ENCODE data around the gene C5AR2.

The C5AR2 gene

DNA sequence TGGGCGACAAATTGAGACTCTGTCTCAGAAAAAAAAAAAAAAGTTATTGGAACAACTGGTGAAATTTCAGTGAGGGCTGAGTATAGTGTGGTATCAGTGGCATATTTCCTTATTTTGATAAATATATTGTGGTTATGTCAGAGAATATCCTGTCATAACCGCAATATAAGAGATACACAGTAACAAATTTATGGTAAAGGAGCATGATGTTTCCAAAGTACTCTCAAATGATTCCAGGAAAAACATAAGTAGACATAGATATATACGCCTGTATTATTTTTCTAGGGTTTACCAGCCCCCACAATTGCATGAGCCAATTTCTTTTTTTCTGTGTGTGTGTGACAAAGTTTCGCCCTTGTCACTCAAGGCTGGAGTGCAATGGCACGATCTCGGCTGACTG lies 28.0 kb upstream of the C5AR2 start:
- Histone ChIP-seq H3K27me3 (ENCODE audit: insufficient read depth, low read depth, severe bottlenecking) (no peaks in the 10 kb centered on the region), H3K9me3 (ENCODE audit: severe bottlenecking) (no peaks in the 10 kb centered on the region), H3K27ac (no peak overlapping the region), H3K4me3 (ENCODE audit: low read depth, low read length) (no peak overlapping the region), H3K36me3 (peaks cover under 1% of the 10 kb centered on the region; the same call in 1 of the 2 replicates)
- TF ChIP-seq, protein P1, sequence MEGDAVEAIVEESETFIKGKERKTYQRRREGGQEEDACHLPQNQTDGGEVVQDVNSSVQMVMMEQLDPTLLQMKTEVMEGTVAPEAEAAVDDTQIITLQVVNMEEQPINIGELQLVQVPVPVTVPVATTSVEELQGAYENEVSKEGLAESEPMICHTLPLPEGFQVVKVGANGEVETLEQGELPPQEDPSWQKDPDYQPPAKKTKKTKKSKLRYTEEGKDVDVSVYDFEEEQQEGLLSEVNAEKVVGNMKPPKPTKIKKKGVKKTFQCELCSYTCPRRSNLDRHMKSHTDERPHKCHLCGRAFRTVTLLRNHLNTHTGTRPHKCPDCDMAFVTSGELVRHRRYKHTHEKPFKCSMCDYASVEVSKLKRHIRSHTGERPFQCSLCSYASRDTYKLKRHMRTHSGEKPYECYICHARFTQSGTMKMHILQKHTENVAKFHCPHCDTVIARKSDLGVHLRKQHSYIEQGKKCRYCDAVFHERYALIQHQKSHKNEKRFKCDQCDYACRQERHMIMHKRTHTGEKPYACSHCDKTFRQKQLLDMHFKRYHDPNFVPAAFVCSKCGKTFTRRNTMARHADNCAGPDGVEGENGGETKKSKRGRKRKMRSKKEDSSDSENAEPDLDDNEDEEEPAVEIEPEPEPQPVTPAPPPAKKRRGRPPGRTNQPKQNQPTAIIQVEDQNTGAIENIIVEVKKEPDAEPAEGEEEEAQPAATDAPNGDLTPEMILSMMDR (IDR thresholded peaks at IDR 0.05; ENCODE audit: low read depth, low read length), result no peak
- no peak for DNase-seq

DNA sequence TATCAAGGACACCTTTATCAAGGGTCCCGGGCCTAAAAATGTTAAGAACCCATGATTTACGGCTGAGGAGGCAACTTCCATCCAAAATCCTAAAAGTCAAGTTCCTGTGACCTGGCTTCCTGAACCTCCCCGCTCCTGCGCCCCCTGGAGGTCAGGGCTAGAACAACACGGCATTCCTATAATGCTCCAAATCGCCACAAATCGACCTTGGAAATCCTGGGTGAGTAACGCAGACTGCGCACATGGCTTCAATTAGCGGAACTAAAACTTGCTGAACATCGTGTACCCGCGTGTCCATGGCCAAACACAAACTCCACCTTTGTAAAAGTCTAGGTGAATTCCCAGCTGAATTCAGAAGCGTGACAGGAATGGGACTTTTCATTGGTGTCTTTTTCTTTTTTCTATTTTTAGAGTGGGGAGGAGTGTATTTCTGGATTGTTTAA lies 26.6 kb upstream of the C5AR2 start:
- no peak overlapping the region for H3K27ac ChIP-seq
- no peaks in the 10 kb centered on the region for H3K36me3 ChIP-seq
- H3K4me3 ChIP-seq (ENCODE audit: low read depth, low read length), result no peak overlapping the region

DNA sequence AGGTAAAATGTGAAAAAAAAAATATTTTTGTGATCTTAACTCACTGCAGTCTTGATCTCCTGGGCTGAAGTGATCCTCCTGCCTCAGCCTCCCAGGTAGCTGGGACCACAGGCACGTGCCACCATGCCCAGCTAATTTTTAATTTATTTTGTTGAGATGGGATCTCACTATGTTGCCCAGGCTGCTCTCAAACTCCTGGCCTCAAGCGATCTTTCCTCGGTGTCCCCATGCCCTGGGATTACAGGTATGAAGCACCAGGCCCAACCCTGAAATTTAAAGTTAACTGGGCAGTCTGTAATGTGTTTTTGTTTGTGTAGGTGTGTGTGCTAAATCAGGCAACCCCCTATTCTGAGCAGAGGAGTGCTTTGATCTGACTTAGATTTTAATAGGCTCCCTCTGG lies 25.7 kb upstream of the C5AR2 start:
- no peaks in the 10 kb centered on the region for H3K27me3 ChIP-seq (ENCODE audit: insufficient read depth, low read depth, severe bottlenecking)
- no peak overlapping the region for H3K27ac ChIP-seq
- no peak for DNase-seq
- H3K4me3 ChIP-seq (ENCODE audit: low read depth, low read length), result no peak overlapping the region
- TF ChIP-seq, protein P1 (IDR thresholded peaks at IDR 0.05; ENCODE audit: low read depth, low read length), result no peak
- H3K9me3 ChIP-seq (ENCODE audit: severe bottlenecking), result no peaks in the 10 kb centered on the region
- H3K36me3 ChIP-seq, result no peaks in the 10 kb centered on the region

More for the DNA sequence above, 26.6 kb upstream of the C5AR2 start:
- Histone ChIP-seq H3K27me3 (ENCODE audit: insufficient read depth, low read depth, severe bottlenecking) (no peaks in the 10 kb centered on the region), H3K9me3 (ENCODE audit: severe bottlenecking) (no peaks in the 10 kb centered on the region)
- TF ChIP-seq, protein P1 (IDR thresholded peaks at IDR 0.05; ENCODE audit: low read depth, low read length), result peak; percentile 74
- peak; percentile 65 for DNase-seq

DNA sequence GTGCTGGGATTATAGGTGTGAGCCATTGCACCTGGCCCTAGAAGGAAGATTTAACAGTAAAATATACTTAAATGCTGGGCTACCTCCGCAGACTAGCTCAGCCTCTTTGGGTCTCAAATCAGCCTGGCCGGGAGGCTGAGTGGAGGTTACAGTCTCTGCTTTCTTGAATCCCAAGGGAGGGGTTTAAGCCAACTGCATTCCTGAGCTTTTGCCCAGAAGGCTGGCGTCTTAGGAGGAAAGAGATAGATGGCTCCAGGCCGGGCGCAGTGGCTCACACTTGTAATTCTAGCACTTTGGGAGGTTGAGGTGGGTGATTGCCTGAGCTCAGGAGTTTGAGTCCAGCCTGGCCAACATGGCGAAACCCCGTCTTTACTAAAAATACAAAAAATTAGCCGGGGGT lies 22.9 kb upstream of the C5AR2 start:
- no peak overlapping the region for H3K4me3 ChIP-seq (ENCODE audit: low read depth, low read length)
- H3K9me3 ChIP-seq (ENCODE audit: severe bottlenecking), result no peaks in the 10 kb centered on the region
- H3K36me3 ChIP-seq, result no peaks in the 10 kb centered on the region
- TF ChIP-seq, protein P1 (IDR thresholded peaks at IDR 0.05; ENCODE audit: low read depth, low read length), result no peak
- H3K27me3 ChIP-seq (ENCODE audit: insufficient read depth, low read depth, severe bottlenecking), result no peaks in the 10 kb centered on the region
- DNase-seq, result no peak
- H3K27ac ChIP-seq, result no peak overlapping the region

DNA sequence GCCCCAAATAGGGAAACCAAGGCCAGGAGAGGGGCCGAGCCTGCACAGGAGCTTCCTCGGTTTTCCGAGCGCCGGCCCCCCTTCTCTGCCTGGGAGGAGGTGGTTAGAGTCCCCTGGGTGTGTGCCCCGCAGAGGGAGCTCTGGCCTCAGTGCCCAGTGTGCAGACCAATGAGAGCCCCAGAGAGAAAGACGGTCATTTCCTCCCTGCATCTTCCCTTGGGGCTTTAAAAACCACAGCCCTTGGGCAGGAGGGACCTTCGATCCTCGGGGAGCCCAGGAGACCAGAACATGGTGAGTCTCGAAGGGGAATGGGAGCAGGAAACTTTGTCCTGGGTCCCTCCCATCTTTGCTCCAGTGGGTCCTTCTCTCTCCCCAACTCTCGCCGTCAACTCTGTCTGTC lies 22.4 kb upstream of the C5AR2 start, which contains the start of gene C5AR1:
Gene C5AR1 (plus strand): TSS at position 254 of the 400 bp plus-strand sequence. CDS start 35 bp downstream, at position 289.
- no peak within 1 kb of the TSS for H3K4me3 ChIP-seq (ENCODE audit: low read depth, low read length)
- no peak for DNase-seq
- no peaks in the 10 kb centered on the region for H3K36me3 ChIP-seq
- TF ChIP-seq, protein P1 (IDR thresholded peaks at IDR 0.05; ENCODE audit: low read depth, low read length), result no peak
- H3K27ac ChIP-seq, result no peak within 1 kb of the TSS
- H3K27me3 ChIP-seq (ENCODE audit: insufficient read depth, low read depth, severe bottlenecking), result no peaks in the 10 kb centered on the region
- H3K9me3 ChIP-seq (ENCODE audit: severe bottlenecking), result no peaks in the 10 kb centered on the region

DNA sequence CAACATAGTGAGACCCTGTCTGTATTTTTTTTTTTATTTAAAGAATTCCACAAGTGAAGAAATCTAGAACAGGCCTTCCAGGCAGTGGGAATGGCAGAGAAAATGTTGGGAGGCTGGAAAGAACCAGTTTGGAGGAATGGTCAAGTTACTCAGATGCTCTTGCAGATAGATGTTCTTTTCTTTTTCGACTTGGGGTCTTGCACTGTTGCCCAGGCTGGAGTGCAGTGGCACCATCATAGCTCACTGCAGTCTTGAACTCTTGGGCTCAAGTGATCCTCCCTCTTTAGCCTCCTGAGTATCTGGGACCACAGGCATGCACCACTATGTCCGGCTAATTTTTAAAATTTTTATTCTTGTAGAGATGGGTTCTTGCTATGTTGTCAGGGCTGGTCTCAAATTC lies 21.7 kb upstream of the C5AR2 start:
- Histone ChIP-seq H3K27ac (no peak overlapping the region), H3K9me3 (ENCODE audit: severe bottlenecking) (no peaks in the 10 kb centered on the region), H3K27me3 (ENCODE audit: insufficient read depth, low read depth, severe bottlenecking) (no peaks in the 10 kb centered on the region), H3K36me3 (no peaks in the 10 kb centered on the region), H3K4me3 (ENCODE audit: low read depth, low read length) (no peak overlapping the region)
- TF ChIP-seq, protein P1 (IDR thresholded peaks at IDR 0.05; ENCODE audit: low read depth, low read length), result no peak
- DNase-seq, result no peak
